Natural killer cell (primary cell): Measurements from ENCODE around the gene TUFT1. TPM values are rescaled to one million over a fixed set of nuclear protein-coding genes. Genes with fewer than 3 reads are reported as not detected.

Experiments
- ATAC-seq, 3 donors: fragments of 150-1000 bp in 2 of 3; fragments of 200-7000 bp in 1 of 3; cut with Tn5 transposase; 1 replicate in 1 of 3; 2 replicates in 2 of 3; pipeline ENCODE4 v1.10.0; 2021; ENCODE audit warnings: mild to moderate bottlenecking in 2 of 3, moderate library complexity in 2 of 3
- DNase-seq, 2 donors: peaks; one replicate each; pipeline versions ENCODE4 v3.0.0 to v3.0.0-alpha.2; 2013 to 2021; ENCODE audit warnings: mixed read lengths in 1 of 2
- H3K27ac ChIP-seq: one replicate; pipeline ENCODE4 v1.5.1; 2013; ENCODE audit warnings: mild to moderate bottlenecking, low read length
- H3K27me3 ChIP-seq: one replicate; pipeline ENCODE4 v1.6.1; 2013; ENCODE audit warnings: low read length; ENCODE audit not compliant: control insufficient read depth, insufficient read depth
- H3K36me3 ChIP-seq: one replicate; pipeline ENCODE4 v1.6.1; 2013; ENCODE audit warnings: low read length; ENCODE audit not compliant: control insufficient read depth, insufficient read depth
- H3K4me1 ChIP-seq: one replicate; pipeline ENCODE4 v1.6.1; 2013; ENCODE audit warnings: low read length; ENCODE audit not compliant: control insufficient read depth, insufficient read depth
- H3K4me3 ChIP-seq: one replicate; pipeline ENCODE4 v1.5.1; 2013; ENCODE audit warnings: low read length
- H3K9me3 ChIP-seq: one replicate; pipeline ENCODE4 v1.6.1; 2013; ENCODE audit warnings: low read length; ENCODE audit not compliant: control insufficient read depth, insufficient read depth
- H3K27ac Mint-ChIP-seq, 2 donors: one replicate each; pipeline ENCODE4 v1.8.0; 2022; ENCODE audit warnings: mild to moderate bottlenecking in 2 of 2, mixed read lengths in 2 of 2, moderate library complexity in 1 of 2
- H3K27me3 Mint-ChIP-seq, 2 donors: one replicate each; pipeline ENCODE4 v1.8.0; 2022; ENCODE audit warnings: low read depth in 2 of 2, mixed read lengths in 2 of 2
- H3K36me3 Mint-ChIP-seq: one replicate; pipeline ENCODE4 v1.8.0; 2022; ENCODE audit warnings: mixed read lengths
- H3K4me1 Mint-ChIP-seq, 2 donors: one replicate each; pipeline ENCODE4 v1.8.0; 2022; ENCODE audit warnings: mixed read lengths in 2 of 2
- H3K4me3 Mint-ChIP-seq: one replicate; pipeline ENCODE4 v1.8.0; 2022; ENCODE audit warnings: mild to moderate bottlenecking, moderate library complexity, mixed read lengths
- H3K9me3 Mint-ChIP-seq, 2 donors: one replicate each; pipeline ENCODE4 v1.8.0; 2022; ENCODE audit warnings: mixed read lengths in 2 of 2
- CTCF ChIP-seq: fragments of 200-600 bp; IDR thresholded peaks from one replicate; pipeline ENCODE4 v1.8.0; 2022; ENCODE audit warnings: antibody characterized with exemption
- WGBS: methylation state at CpG from one replicate; pipeline ENCODE4 v1.1.7; 2013; ENCODE audit warnings: missing lambda C conversion rate; ENCODE audit not compliant: insufficient coverage; 5-methylcytosine and 5-hydroxymethylcytosine counted together
- intact Hi-C: fragments of 100-400 bp; cut with micrococcal nuclease; formaldehyde crosslinking; loops from one replicate; pipeline ENCODE4 v1.14.2; 2022
- total RNA-seq, 4 donors: library from RNA; stranded (reverse); fragments of 120-200 nt in 1 of 4; gene quantifications; one replicate each; pipeline versions ENCODE4 v1.2.3 to v1.2.4, GENCODE V29; 2013 to 2022

The TUFT1 gene
- total RNA-seq, 3 donors from 2014 or later (not counting 1 experiment from before 2014, with no cell fraction given): 4.6 to 7.2 (median 5.0) TPM

GRCh38 chr1:151620286-151620685, 80.2 kb downstream of the TUFT1 start:
- no peaks in the 10 kb centered on the region for H3K36me3 Mint-ChIP-seq
- ATAC-seq (no peak), DNase-seq (no peak)
- intact Hi-C loops: no loop called here
- Histone ChIP-seq H3K4me3 (no peak overlapping the region), H3K27ac (no peak overlapping the region), H3K36me3 (peaks cover 2% of the 10 kb centered on the region), H3K4me1 (no peaks in the 10 kb centered on the region), H3K9me3 (no peaks in the 10 kb centered on the region), H3K27me3 (no peaks in the 10 kb centered on the region)
- no peak for TF ChIP-seq CTCF
- H3K4me3 Mint-ChIP-seq: no peak overlapping the region
- H3K4me1 Mint-ChIP-seq: peaks cover 12 to 18% of the 10 kb centered on the region in 2 donors
- no peaks in the 10 kb centered on the region for H3K27me3 Mint-ChIP-seq
- H3K9me3 Mint-ChIP-seq: no peaks in the 10 kb centered on the region
- no CpG with 5 or more reads among the region's 2 CpGs for WGBS
- peak overlapping the region in 1 of 2 donors; percentile 16 for H3K27ac Mint-ChIP-seq

GRCh38 chr1:151621351-151621750, 81.2 kb downstream of the TUFT1 start:
- ATAC-seq: no peak
- H3K4me3 ChIP-seq: no peak overlapping the region
- intact Hi-C loops: no loop called here

GRCh38 chr1:151624783-151625182, 84.7 kb downstream of the TUFT1 start:
- Mint-ChIP-seq H3K27ac (no peak overlapping the region), H3K9me3 (no peaks in the 10 kb centered on the region), H3K36me3 (no peaks in the 10 kb centered on the region), H3K27me3 (no peaks in the 10 kb centered on the region), H3K4me3 (no peak overlapping the region), H3K4me1 (peaks cover 13 to 15% of the 10 kb centered on the region in 2 donors)
- ATAC-seq: no peak
- Histone ChIP-seq H3K27ac (no peak overlapping the region), H3K4me1 (no peaks in the 10 kb centered on the region), H3K4me3 (no peak overlapping the region), H3K27me3 (no peaks in the 10 kb centered on the region), H3K9me3 (no peaks in the 10 kb centered on the region), H3K36me3 (peaks cover 6% of the 10 kb centered on the region)
- 97% methylated on average over 3 of the region's 3 CpGs for WGBS
- no peak for TF ChIP-seq CTCF
- intact Hi-C loops: no loop called here
- DNase-seq: no peak

More at GRCh38 chr1:151621351-151621750, 81.2 kb downstream of the TUFT1 start:
- WGBS: 100% methylated on average over 1 of the region's 2 CpGs
- Histone ChIP-seq H3K27ac (no peak overlapping the region), H3K27me3 (no peaks in the 10 kb centered on the region), H3K9me3 (no peaks in the 10 kb centered on the region), H3K36me3 (no peaks in the 10 kb centered on the region), H3K4me1 (no peaks in the 10 kb centered on the region)
- Mint-ChIP-seq H3K4me3 (no peak overlapping the region), H3K27ac (no peak overlapping the region), H3K9me3 (no peaks in the 10 kb centered on the region), H3K4me1 (peaks cover 12 to 15% of the 10 kb centered on the region in 2 donors), H3K36me3 (no peaks in the 10 kb centered on the region), H3K27me3 (no peaks in the 10 kb centered on the region)
- no peak for DNase-seq
- no peak for TF ChIP-seq CTCF

GRCh38 chr1:151626740-151627334, 86.7 kb downstream of the TUFT1 start:
- Histone ChIP-seq H3K27ac (no peak overlapping the region), H3K9me3 (no peaks in the 10 kb centered on the region), H3K36me3 (peaks cover 6% of the 10 kb centered on the region), H3K4me1 (no peaks in the 10 kb centered on the region), H3K27me3 (no peaks in the 10 kb centered on the region), H3K4me3 (no peak overlapping the region)
- ATAC-seq (no peak), DNase-seq (no peak)
- peaks cover 5 to 6% of the 10 kb centered on the region in 2 donors for H3K4me1 Mint-ChIP-seq
- intact Hi-C loops: no loop called here
- no peak overlapping the region for H3K27ac Mint-ChIP-seq
- no peaks in the 10 kb centered on the region for H3K9me3 Mint-ChIP-seq
- TF ChIP-seq CTCF: no peak
- no peaks in the 10 kb centered on the region for H3K27me3 Mint-ChIP-seq
- WGBS: 96% methylated on average over 2 of the region's 3 CpGs
- H3K4me3 Mint-ChIP-seq: no peak overlapping the region
- H3K36me3 Mint-ChIP-seq: no peaks in the 10 kb centered on the region
